K562 (cell line): ENCODE data around the gene CMTM8. TPM values are rescaled to one million over a fixed set of nuclear protein-coding genes. Genes with fewer than 3 reads are reported as not detected.

ENCODE experiments used
- ATAC-seq: fragments of 200-7000 bp; cut with Tn5 transposase; 3 replicates; pipeline ENCODE4 v1.9.1; 2020; ENCODE audit warnings: moderate library complexity
- BruUV-seq: library from RNA; stranded (reverse); fragments of 400-500 nt; replicated peaks from 2 replicates; lab custom pipeline; 2021; lab: Mats Ljungman, UMichigan
- CTCF ChIA-PET: fragments of 300-600 bp; formaldehyde crosslinking; extraction: SDS; loops from one replicate; lab custom pipeline; 2021; ENCODE audit warnings: low intra/inter-chr PET ratio; lab: Yijun Ruan, JAX
- POLR2A ChIA-PET: fragments of 300-600, 350-650 bp; sonication (Branson Sonifier 250); formaldehyde crosslinking; extraction: SDS; loops from one replicate; lab custom pipeline; 2021; ENCODE audit warnings: antibody characterized with exemption, inconsistent platforms; lab: Yijun Ruan, JAX
- DNase-seq, 4 experiments: peaks; one replicate each; pipeline versions ENCODE4 v3.0.0 to v3.0.0-alpha.2; 2011 to 2018; ENCODE audit warnings: low spot score in 3 of 4, mixed read lengths in 3 of 4; ENCODE audit errors: extremely low read depth in 1 of 4
- FAIRE-seq: peaks from 2 replicates; lab custom pipeline; 2011; peaks lifted over from hg19 to GRCh38; lab: Jason Lieb, UNC
- H2AFZ ChIP-seq: 2 replicates; pipeline ENCODE4 v1.6.0; 2011; ENCODE audit warnings: low read depth, low read length, control low read depth, inconsistent platforms
- H3K27ac ChIP-seq: fragments of 200-600 bp; 3 replicates; pipeline ENCODE4 v1.8.0; 2011; ENCODE audit warnings: low read depth, mild to moderate bottlenecking, control low read depth, inconsistent platforms, low read length, moderate library complexity, mixed read lengths; ENCODE audit errors: extremely low read depth
- H3K27me3 ChIP-seq, 2 experiments: fragments of 300-600 bp in 1 of 2; 2 replicates in 1 of 2; 3 replicates in 1 of 2; pipeline versions ENCODE4 v1.6.0 to v1.8.0; 2011; ENCODE audit warnings: inconsistent platforms in 2 of 2, low read length in 2 of 2, mild to moderate bottlenecking in 1 of 2, mixed read lengths in 1 of 2, moderate library complexity in 1 of 2; ENCODE audit not compliant: control insufficient read depth in 2 of 2, insufficient read depth in 2 of 2
- H3K36me3 ChIP-seq: fragments of 300-600 bp; 3 replicates; pipeline ENCODE4 v1.8.0; 2011; ENCODE audit warnings: mild to moderate bottlenecking, low read length, inconsistent platforms; ENCODE audit not compliant: control insufficient read depth, insufficient read depth
- H3K4me1 ChIP-seq, 2 experiments: fragments of 200-600 bp in 1 of 2; replicated peaks in 1 of 2; 2 replicates in 1 of 2; 3 replicates in 1 of 2; pipeline versions ENCODE4 v1.5.1 to v1.8.0; 2011; ENCODE audit warnings: inconsistent platforms in 2 of 2, low read length in 2 of 2, mild to moderate bottlenecking in 1 of 2, mixed read lengths in 1 of 2, moderate library complexity in 1 of 2; ENCODE audit not compliant: control insufficient read depth in 2 of 2, insufficient read depth in 2 of 2
- H3K4me2 ChIP-seq: 2 replicates; pipeline ENCODE4 v1.6.1; 2011; ENCODE audit warnings: low read length, control low read depth, inconsistent platforms, mixed read lengths; ENCODE audit not compliant: insufficient read depth
- H3K4me3 ChIP-seq: fragments of 200-600 bp; sonication (generic), shearing (Covaris generic); 2 replicates; pipeline ENCODE4 v1.5.1; 2016; ENCODE audit warnings: control low read depth, inconsistent platforms
- H3K79me2 ChIP-seq: fragments of 200-600 bp; 3 replicates; pipeline ENCODE4 v1.8.0; 2011; ENCODE audit warnings: low read length, inconsistent platforms; ENCODE audit not compliant: control insufficient read depth, insufficient read depth
- H3K9ac ChIP-seq, 2 experiments: 2 replicates each; pipeline versions ENCODE4 v1.6.0 to v1.6.1; 2011; ENCODE audit warnings: low read depth in 2 of 2, low read length in 2 of 2, control low read depth in 1 of 2, inconsistent platforms in 1 of 2, mild to moderate bottlenecking in 1 of 2, mixed read lengths in 1 of 2; ENCODE audit not compliant: insufficient read depth in 1 of 2
- H3K9me1 ChIP-seq: one replicate; pipeline ENCODE4 v1.6.0; 2011; ENCODE audit warnings: inconsistent platforms, mild to moderate bottlenecking, low read length, moderate library complexity; ENCODE audit not compliant: control insufficient read depth, insufficient read depth
- H3K9me3 ChIP-seq: replicated peaks from 2 replicates; pipeline ENCODE4 v1.5.1; 2011; ENCODE audit warnings: low read depth, low read length, inconsistent platforms; ENCODE audit not compliant: control insufficient read depth, insufficient read depth
- H4K20me1 ChIP-seq: replicated peaks from 2 replicates; pipeline ENCODE4 v1.6.1; 2011; ENCODE audit warnings: low read length, inconsistent platforms, mixed read lengths; ENCODE audit not compliant: control insufficient read depth, insufficient read depth
- CAMTA2 ChIP-seq: fragments of 250-450 bp; sonication (Bioruptor Pico); conservative IDR thresholded peaks from 2 replicates; pipeline ENCODE4 v1.5.1; 2022
- CREB3 ChIP-seq: fragments of 450-650 bp; conservative IDR thresholded peaks from 2 replicates; pipeline ENCODE4 v1.6.1; 2016; ENCODE audit warnings: missing genetic modification characterization, low read depth, mild to moderate bottlenecking, missing compliant biosample characterization, moderate library complexity
- GABPB2 ChIP-seq: fragments of 250-450 bp; sonication (Bioruptor Pico); conservative IDR thresholded peaks from 2 replicates; pipeline ENCODE4 v1.5.1; 2021; ENCODE audit warnings: mild to moderate bottlenecking
- GTF2F1 ChIP-seq: IDR thresholded peaks from 2 replicates; pipeline ENCODE4 v1.6.1; 2011; ENCODE audit warnings: low read depth, low read length, improper control_type of control experiment
- HSF4 ChIP-seq: fragments of 250-450 bp; sonication (Bioruptor Pico); IDR thresholded peaks from 2 replicates; pipeline ENCODE4 v2.1.2; 2022; ENCODE audit warnings: mild to moderate bottlenecking, moderate library complexity, borderline replicate concordance
- ID3 ChIP-seq, 2 experiments: fragments of 250-450 bp in 1 of 2; fragments of 450-650 bp in 1 of 2; sonication (Bioruptor Pico) in 1 of 2; IDR thresholded peaks; 2 replicates each; pipeline versions ENCODE4 v1.6.1 to v1.8.0; 2016 to 2021; ENCODE audit warnings: mild to moderate bottlenecking in 2 of 2, moderate library complexity in 2 of 2, missing compliant biosample characterization in 1 of 2, missing genetic modification characterization in 1 of 2
- MBD1 ChIP-seq: fragments of 250-450 bp; sonication (Bioruptor Pico); IDR thresholded peaks from 2 replicates; pipeline ENCODE4 v1.8.0; 2022; ENCODE audit warnings: inconsistent platforms
- NFE2 ChIP-seq: IDR thresholded peaks from 2 replicates; pipeline ENCODE4 v1.6.1; 2014; ENCODE audit warnings: antibody characterized with exemption, low read depth
- STAT5A ChIP-seq: IDR thresholded peaks from 2 replicates; pipeline ENCODE4 v1.6.1; 2012; ENCODE audit warnings: low read length, inconsistent platforms, borderline replicate concordance
- TCFL5 ChIP-seq: fragments of 250-450 bp; sonication (Bioruptor Pico); conservative IDR thresholded peaks from 2 replicates; pipeline ENCODE4 v1.6.1; 2021; ENCODE audit warnings: mild to moderate bottlenecking, moderate library complexity, matching md5 sums
- ZBTB33 ChIP-seq: sonication (generic); formaldehyde crosslinking; IDR thresholded peaks from 2 replicates; pipeline ENCODE4 v1.8.1; 2023; ENCODE audit warnings: mild to moderate bottlenecking, missing genetic modification reagents
- ZFP1 ChIP-seq: fragments of 450-650 bp; formaldehyde crosslinking; IDR thresholded peaks from 2 replicates; pipeline ENCODE4 v1.4.0; 2020; ENCODE audit warnings: mild to moderate bottlenecking, mixed read lengths
- ZNF134 ChIP-seq: fragments of 250-450 bp; sonication (Bioruptor Pico); conservative IDR thresholded peaks from 2 replicates; pipeline ENCODE4 v1.4.0; 2020
- ZNF146 ChIP-seq: IDR thresholded peaks from one replicate; pipeline ENCODE4 v1.6.1; 2018; ENCODE audit warnings: missing compliant biosample characterization; ENCODE audit not compliant: unreplicated experiment
- WGBS: fragments of 100-300 bp; shearing (Covaris generic); methylation state at CpG from one replicate; pipeline ENCODE4 v1.1.6; 2016; ENCODE audit warnings: low coverage, mixed read lengths; ENCODE audit not compliant: insufficient coverage; ENCODE audit errors: missing lambda C conversion rate; 5-methylcytosine and 5-hydroxymethylcytosine counted together
- in situ Hi-C: fragments of 300-500 bp; cut with MboI; formaldehyde crosslinking; loops from 4 replicates; pipeline ENCODE4 v1.15.0; 2018; ENCODE audit warnings: inconsistent platforms, mixed read lengths
- intact Hi-C: fragments of 100-400 bp; cut with micrococcal nuclease; formaldehyde crosslinking; loops from 2 replicates; pipeline ENCODE4 v1.14.2; 2022
- polyA plus RNA-seq, 8 experiments: library from polyadenylated mRNA; depleted of rRNA in 4 of 8; stranded (reverse) in 5 of 8; unstranded in 3 of 8; fragments of >200 nt; fragmentation: Nextera tagmentation in 2 of 8; fragmentation: Illumina TruSeq in 1 of 8; extraction: Ambion mirVana in 2 of 8; extraction: Trizol in 1 of 8; gene quantifications; 2 replicates each; pipeline versions ENCODE4 v1.2.1 to v1.2.3, GENCODE V29; 2011 to 2014; ENCODE audit warnings: inconsistent platforms in 1 of 8, missing spikeins in 1 of 8
- total RNA-seq, 7 experiments: library from RNA; depleted of rRNA in 6 of 7; stranded (reverse); fragments of >200 nt in 6 of 7; fragmentation: Illumina TruSeq in 2 of 7; extraction: Trizol in 2 of 7; gene quantifications; 2 replicates each; pipeline versions ENCODE4 v1.2.1 to v1.2.3, GENCODE V29; 2011 to 2021; ENCODE audit warnings: low replicate concordance in 1 of 7

The CMTM8 gene
- total and polyA plus RNA-seq, 9 of the 15 experiments (the other 6 are each of a cell fraction or from before 2014, with no cell fraction given) = not detected

- Histone ChIP-seq H3K9ac (no peak overlapping the region), H4K20me1 (no peaks in the 10 kb centered on the region), H2AFZ (no peak overlapping the region), H3K27ac (no peak overlapping the region), H3K4me2 (no peak overlapping the region), H3K4me1 (no peaks in the 10 kb centered on the region), H3K9me1 (no peaks in the 10 kb centered on the region), H3K36me3 (no peaks in the 10 kb centered on the region), H3K79me2 (no peaks in the 10 kb centered on the region), H3K27me3 (peaks cover 3% of the 10 kb centered on the region in 2 experiments; a peak in 1 of 5 replicates), H3K9me3 (no peaks in the 10 kb centered on the region), H3K4me3 (no peak overlapping the region)
- in situ Hi-C loops = no loop called here
- no peak for ATAC-seq
- no TSS peak for BruUV-seq
- POLR2A ChIA-PET = no interaction called here
- CTCF ChIA-PET = no interaction called here
- FAIRE-seq = no peak
- TF ChIP-seq CAMTA2 (no peak), ZBTB33 (CRISPR knock-in tag) (no peak), GTF2F1 (no peak), STAT5A (no peak), NFE2 (no peak), CREB3 (tag) (no peak), ZNF146 (no peak), MBD1 (no peak), ZNF134 (no peak), HSF4 (CRISPR knock-in tag) (no peak), GABPB2 (no peak), ID3 (CRISPR knock-in tag; IDR thresholded peaks at IDR 0.05) (no peak), ID3 (tag; IDR thresholded peaks at IDR 0.05) (no peak), ZFP1 (CRISPR knock-in tag) (no peak), TCFL5 (CRISPR knock-in tag) (no peak)
- intact Hi-C loops = no loop called here
- WGBS = 0% methylated on average over 2 of the region's 2 CpGs
- no peak for DNase-seq
These were observed 110.7 kb downstream of the CMTM8 start for GRCh38 chr3:32349184-32349583.
